Measurements from ENCODE around the gene BAG1. TPM values are rescaled to one million over a fixed set of nuclear protein-coding genes. Genes with fewer than 3 reads are reported as not detected.

Gene BAG1
- total and polyA plus RNA-seq, 9 donors = 41.0 to 70.9 (median 59.6) TPM

DNA sequence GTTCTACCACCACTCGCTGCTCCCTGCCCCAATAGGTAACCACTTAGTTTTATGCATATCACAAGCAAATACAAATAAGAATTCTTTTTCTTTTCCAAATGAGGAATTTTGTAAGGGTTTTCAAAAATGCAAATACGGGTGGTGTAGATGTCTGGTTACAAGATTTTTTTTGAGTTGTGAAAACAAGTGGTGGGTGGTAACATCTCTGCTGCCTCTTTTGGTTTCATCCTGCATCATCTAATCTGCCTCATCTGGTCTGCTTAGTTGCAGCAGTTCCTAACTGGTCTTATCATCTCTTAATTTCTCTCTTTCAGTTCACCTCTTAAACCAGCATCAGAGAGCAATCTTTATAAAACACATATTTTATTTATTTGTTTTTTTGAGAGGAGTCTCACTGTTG, 31.1 kb upstream of the BAG1 start:
- no peak for TF ChIP-seq EP300 (IDR thresholded peaks at IDR 0.05)
- TF ChIP-seq POLR2A (IDR thresholded peaks at IDR 0.05) = no peak
- TF ChIP-seq, protein P1, sequence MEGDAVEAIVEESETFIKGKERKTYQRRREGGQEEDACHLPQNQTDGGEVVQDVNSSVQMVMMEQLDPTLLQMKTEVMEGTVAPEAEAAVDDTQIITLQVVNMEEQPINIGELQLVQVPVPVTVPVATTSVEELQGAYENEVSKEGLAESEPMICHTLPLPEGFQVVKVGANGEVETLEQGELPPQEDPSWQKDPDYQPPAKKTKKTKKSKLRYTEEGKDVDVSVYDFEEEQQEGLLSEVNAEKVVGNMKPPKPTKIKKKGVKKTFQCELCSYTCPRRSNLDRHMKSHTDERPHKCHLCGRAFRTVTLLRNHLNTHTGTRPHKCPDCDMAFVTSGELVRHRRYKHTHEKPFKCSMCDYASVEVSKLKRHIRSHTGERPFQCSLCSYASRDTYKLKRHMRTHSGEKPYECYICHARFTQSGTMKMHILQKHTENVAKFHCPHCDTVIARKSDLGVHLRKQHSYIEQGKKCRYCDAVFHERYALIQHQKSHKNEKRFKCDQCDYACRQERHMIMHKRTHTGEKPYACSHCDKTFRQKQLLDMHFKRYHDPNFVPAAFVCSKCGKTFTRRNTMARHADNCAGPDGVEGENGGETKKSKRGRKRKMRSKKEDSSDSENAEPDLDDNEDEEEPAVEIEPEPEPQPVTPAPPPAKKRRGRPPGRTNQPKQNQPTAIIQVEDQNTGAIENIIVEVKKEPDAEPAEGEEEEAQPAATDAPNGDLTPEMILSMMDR (IDR thresholded peaks at IDR 0.05) = no peak
- Histone ChIP-seq H3K9me3 (no peaks in the 10 kb centered on the region), H3K27ac (no peak overlapping the region), H3K36me3 (no peaks in the 10 kb centered on the region), H3K27me3 (no peaks in the 10 kb centered on the region), H3K4me3 (no peak overlapping the region), H3K4me1 (ENCODE audit: insufficient read depth) (peaks cover 14% of the 10 kb centered on the region)
- no peak for DNase-seq
- intact Hi-C loops (cut with DNase I) = no loop called here
- 82 to 89% (median 83%) methylated on average over 2 of the region's 2 CpGs for WGBS, 3 donors

DNA sequence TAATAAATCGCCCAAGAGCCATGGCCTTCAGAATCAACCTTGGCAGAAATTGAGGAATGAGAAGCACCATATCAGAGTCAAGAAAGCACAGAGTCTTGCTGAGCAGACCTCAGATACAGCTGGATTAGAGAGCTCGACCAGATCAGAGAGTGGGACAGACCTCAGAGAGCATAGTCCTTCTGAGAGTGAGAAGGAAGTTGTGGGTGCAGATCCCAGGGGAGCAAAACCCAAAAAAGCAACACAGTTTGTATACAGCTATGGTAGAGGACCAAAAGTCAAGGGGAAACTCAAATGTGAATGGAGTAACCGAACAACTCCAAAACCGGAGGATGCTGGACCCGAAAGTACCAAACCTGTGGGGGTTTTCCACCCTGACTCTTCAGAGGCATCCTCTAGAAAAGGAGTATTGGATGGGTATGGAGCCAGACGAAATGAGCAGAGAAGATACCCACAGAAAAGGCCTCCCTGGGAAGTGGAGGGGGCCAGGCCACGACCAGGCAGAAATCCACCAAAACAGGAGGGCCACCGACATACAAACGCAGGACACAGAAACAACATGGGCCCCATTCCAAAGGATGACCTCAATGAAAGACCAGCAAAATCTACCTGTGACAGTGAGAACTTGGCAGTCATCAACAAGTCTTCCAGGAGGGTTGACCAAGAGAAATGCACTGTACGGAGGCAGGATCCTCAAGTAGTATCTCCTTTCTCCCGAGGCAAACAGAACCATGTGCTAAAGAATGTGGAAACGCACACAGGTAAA, 30.3 kb upstream of the BAG1 start:
- Histone ChIP-seq H3K4me3 (no peak overlapping the region), H3K27ac (no peak overlapping the region), H3K4me1 (ENCODE audit: insufficient read depth) (peaks cover 14% of the 10 kb centered on the region), H3K27me3 (no peaks in the 10 kb centered on the region), H3K9me3 (no peaks in the 10 kb centered on the region), H3K36me3 (no peaks in the 10 kb centered on the region)
- WGBS, 3 donors = 88 to 90% (median 88%) methylated on average over 12 of the region's 12 CpGs
- no peak for DNase-seq
- intact Hi-C loops (cut with DNase I) = no loop called here
- TF ChIP-seq, protein P1 (IDR thresholded peaks at IDR 0.05) = no peak
- no peak for TF ChIP-seq EP300 (IDR thresholded peaks at IDR 0.05)
- TF ChIP-seq POLR2A (IDR thresholded peaks at IDR 0.05) = no peak

DNA sequence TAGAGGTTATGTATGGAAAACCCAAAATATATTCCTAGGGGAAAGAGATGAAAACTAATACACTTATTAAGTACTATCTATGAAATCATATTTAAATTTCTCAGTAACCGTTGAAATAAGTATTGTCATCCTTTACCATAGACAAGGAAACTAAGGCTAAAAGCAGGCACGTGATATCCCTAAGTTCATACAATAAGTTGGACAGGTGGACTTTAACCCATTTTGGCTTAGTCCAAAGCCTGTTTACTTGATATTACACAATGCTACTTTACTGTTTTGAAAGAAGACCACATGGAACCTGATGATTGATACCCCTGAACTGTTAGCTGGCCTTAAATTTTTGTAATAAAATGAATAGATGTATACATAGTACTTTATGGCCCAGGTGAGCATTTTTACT, 29.3 kb upstream of the BAG1 start:
- TF ChIP-seq POLR2A (IDR thresholded peaks at IDR 0.05) = no peak
- no peak for TF ChIP-seq EP300 (IDR thresholded peaks at IDR 0.05)
- TF ChIP-seq, protein P1 (IDR thresholded peaks at IDR 0.05) = no peak
- intact Hi-C loops (cut with DNase I) = no loop called here
- Histone ChIP-seq H3K36me3 (no peaks in the 10 kb centered on the region), H3K27ac (no peak overlapping the region), H3K4me1 (ENCODE audit: insufficient read depth) (peaks cover 18% of the 10 kb centered on the region), H3K4me3 (no peak overlapping the region), H3K9me3 (no peaks in the 10 kb centered on the region), H3K27me3 (no peaks in the 10 kb centered on the region)
- no peak for DNase-seq
- WGBS, 3 donors = 86 to 88% (median 86%) methylated on average over 2 of the region's 2 CpGs

DNA sequence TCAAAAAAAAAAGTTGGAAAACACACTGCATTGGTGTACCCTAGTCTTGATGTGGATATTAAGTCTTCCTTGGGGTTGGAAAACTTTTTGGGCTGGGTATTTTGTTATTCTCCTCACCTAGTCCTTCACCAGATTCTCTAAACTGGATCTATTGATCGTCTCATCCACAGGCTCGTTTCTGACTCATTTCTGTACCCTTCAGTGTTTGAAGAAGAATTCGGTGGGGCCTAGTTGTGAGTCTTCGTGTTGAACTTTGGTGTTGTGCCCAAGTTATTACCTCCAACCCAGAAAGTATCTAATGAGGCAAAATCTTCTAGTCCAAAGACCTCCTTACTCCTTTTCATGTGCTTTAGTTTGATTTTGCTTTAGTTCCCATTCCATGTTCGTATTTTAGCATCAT, 27.4 kb upstream of the BAG1 start:
- no peak for TF ChIP-seq POLR2A (IDR thresholded peaks at IDR 0.05)
- TF ChIP-seq, protein P1 (IDR thresholded peaks at IDR 0.05) = no peak
- no peak for TF ChIP-seq EP300 (IDR thresholded peaks at IDR 0.05)
- DNase-seq = no peak
- Histone ChIP-seq H3K9me3 (no peaks in the 10 kb centered on the region), H3K27ac (no peak overlapping the region), H3K36me3 (no peaks in the 10 kb centered on the region), H3K4me3 (no peak overlapping the region), H3K4me1 (ENCODE audit: insufficient read depth) (peaks cover 8% of the 10 kb centered on the region), H3K27me3 (no peaks in the 10 kb centered on the region)
- intact Hi-C loops (cut with DNase I) = no loop called here
- WGBS, 3 donors = 78 to 92% (median 88%) methylated on average over 5 of the region's 5 CpGs
